Uterus (tissue), 2 donors: Measurements from ENCODE around the gene CTXN2.

Experiments used
- POLR2A ChIP-seq, 2 donors: fragments of 450-650 bp; IDR thresholded peaks; one replicate each; pipeline ENCODE4 v1.6.1; 2016; ENCODE audit warnings: antibody characterized with exemption in 2 of 2, mild to moderate bottlenecking in 1 of 2, moderate library complexity in 1 of 2
- TF ChIP-seq, protein P1 (sequence below), 4 experiments: fragments of 200-600 bp in 2 of 4; fragments of 450-650 bp in 2 of 4; sonication (generic) in 2 of 4; IDR thresholded peaks; one replicate each; pipeline ENCODE4 v1.5.1; 2016 to 2019; ENCODE audit warnings: antibody characterized with exemption in 4 of 4, mild to moderate bottlenecking in 2 of 4, moderate library complexity in 1 of 4

- TF ChIP-seq, protein P1, sequence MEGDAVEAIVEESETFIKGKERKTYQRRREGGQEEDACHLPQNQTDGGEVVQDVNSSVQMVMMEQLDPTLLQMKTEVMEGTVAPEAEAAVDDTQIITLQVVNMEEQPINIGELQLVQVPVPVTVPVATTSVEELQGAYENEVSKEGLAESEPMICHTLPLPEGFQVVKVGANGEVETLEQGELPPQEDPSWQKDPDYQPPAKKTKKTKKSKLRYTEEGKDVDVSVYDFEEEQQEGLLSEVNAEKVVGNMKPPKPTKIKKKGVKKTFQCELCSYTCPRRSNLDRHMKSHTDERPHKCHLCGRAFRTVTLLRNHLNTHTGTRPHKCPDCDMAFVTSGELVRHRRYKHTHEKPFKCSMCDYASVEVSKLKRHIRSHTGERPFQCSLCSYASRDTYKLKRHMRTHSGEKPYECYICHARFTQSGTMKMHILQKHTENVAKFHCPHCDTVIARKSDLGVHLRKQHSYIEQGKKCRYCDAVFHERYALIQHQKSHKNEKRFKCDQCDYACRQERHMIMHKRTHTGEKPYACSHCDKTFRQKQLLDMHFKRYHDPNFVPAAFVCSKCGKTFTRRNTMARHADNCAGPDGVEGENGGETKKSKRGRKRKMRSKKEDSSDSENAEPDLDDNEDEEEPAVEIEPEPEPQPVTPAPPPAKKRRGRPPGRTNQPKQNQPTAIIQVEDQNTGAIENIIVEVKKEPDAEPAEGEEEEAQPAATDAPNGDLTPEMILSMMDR (IDR thresholded peaks at IDR 0.05), result no peak
- TF ChIP-seq POLR2A (IDR thresholded peaks at IDR 0.05), result no peak
Measured at GRCh38 chr15:48177383-48177765, 14.1 kb upstream of the CTXN2 start.
